Ascending aorta (tissue), 2 donors: ENCODE data around the gene MTREX. TPM values are rescaled to one million over a fixed set of nuclear protein-coding genes. Genes with fewer than 3 reads are reported as not detected.

Source experiments
- DNase-seq, 2 donors: peaks; one replicate each; pipeline ENCODE4 v3.0.0-alpha.2; 2019; ENCODE audit warnings: low spot score in 2 of 2
- H3K27ac ChIP-seq, 2 donors: fragments of 200-600 bp; sonication (generic); one replicate each; pipeline ENCODE4 v1.5.1; 2016 to 2017; ENCODE audit warnings: mild to moderate bottlenecking in 1 of 2
- H3K27me3 ChIP-seq: fragments of 200-600 bp; sonication (generic); one replicate; pipeline ENCODE4 v1.5.1; 2017
- H3K36me3 ChIP-seq, 2 donors: fragments of 200-600 bp; sonication (generic); one replicate each; pipeline ENCODE4 v1.5.1; 2016
- H3K4me1 ChIP-seq, 2 donors: fragments of 200-600 bp; sonication (generic); one replicate each; pipeline ENCODE4 v1.5.1; 2016 to 2017; ENCODE audit warnings: mild to moderate bottlenecking in 1 of 2
- H3K4me3 ChIP-seq, 2 donors: fragments of 200-600 bp; sonication (generic); one replicate each; pipeline ENCODE4 v1.5.1; 2016 to 2017; ENCODE audit warnings: mild to moderate bottlenecking in 1 of 2
- H3K9me3 ChIP-seq, 2 donors: fragments of 200-600 bp; sonication (generic); one replicate each; pipeline ENCODE4 v1.5.1; 2016
- intact Hi-C: fragments of 100-400 bp; cut with DNase I; formaldehyde crosslinking; loops from one replicate; pipeline ENCODE4 v1.15.1; 2023
- total RNA-seq: library from RNA; depleted of rRNA; stranded (reverse); fragments of >200 nt; gene quantifications from one replicate; pipeline ENCODE4 v1.1.0, GENCODE V29; 2016
- TF ChIP-seq, protein P1 (sequence below), 3 experiments: fragments of 200-600 bp in 2 of 3; fragments of 450-650 bp in 1 of 3; sonication (generic) in 2 of 3; IDR thresholded peaks; one replicate each; pipeline ENCODE4 v1.5.1; 2016 to 2019; ENCODE audit warnings: antibody characterized with exemption in 3 of 3, mild to moderate bottlenecking in 1 of 3, moderate library complexity in 1 of 3

The MTREX gene
- total RNA-seq, 1 donor from 2014 or later = 17.1 TPM

DNA sequence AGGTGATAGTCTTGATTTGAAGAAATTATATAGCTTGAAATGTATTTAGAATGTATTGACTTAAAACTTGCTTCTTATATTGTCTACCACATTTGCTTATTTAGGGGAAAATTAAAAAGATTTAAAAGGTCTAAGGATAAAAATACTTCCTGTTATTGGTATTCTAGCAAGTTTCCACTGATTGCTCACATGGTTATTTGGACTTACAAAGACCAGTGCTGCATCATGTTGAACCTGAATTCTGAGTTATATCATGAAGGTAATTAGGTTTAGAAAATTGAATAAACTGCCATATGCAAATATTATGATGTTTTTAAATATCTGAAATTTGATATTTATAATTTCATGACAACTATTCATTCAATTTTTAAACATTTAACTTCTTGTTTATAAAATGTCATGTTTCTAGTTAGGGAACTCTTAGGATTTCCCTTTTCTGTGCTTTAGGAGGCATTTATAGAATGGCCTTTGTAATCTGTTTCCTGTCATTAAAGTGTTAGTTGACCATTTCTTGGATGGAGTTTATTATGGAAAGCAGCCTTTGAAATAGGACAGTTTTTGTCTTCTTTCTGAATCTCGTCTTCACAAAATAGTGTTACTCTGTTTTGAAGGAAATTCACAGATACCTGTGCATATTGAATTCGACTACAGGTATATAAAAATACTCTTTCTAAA lies 85.8 kb downstream of the MTREX start:
- Histone ChIP-seq H3K4me3 (no peak overlapping the region), H3K36me3 (peaks cover 13 to 16% of the 10 kb centered on the region in 2 donors), H3K27ac (no peak overlapping the region), H3K4me1 (no peaks in the 10 kb centered on the region), H3K9me3 (peaks cover 0 to 4% of the 10 kb centered on the region in 2 donors), H3K27me3 (no peaks in the 10 kb centered on the region)
- no peak for DNase-seq
- intact Hi-C loops = no loop called here
- TF ChIP-seq, protein P1, sequence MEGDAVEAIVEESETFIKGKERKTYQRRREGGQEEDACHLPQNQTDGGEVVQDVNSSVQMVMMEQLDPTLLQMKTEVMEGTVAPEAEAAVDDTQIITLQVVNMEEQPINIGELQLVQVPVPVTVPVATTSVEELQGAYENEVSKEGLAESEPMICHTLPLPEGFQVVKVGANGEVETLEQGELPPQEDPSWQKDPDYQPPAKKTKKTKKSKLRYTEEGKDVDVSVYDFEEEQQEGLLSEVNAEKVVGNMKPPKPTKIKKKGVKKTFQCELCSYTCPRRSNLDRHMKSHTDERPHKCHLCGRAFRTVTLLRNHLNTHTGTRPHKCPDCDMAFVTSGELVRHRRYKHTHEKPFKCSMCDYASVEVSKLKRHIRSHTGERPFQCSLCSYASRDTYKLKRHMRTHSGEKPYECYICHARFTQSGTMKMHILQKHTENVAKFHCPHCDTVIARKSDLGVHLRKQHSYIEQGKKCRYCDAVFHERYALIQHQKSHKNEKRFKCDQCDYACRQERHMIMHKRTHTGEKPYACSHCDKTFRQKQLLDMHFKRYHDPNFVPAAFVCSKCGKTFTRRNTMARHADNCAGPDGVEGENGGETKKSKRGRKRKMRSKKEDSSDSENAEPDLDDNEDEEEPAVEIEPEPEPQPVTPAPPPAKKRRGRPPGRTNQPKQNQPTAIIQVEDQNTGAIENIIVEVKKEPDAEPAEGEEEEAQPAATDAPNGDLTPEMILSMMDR (IDR thresholded peaks at IDR 0.05) = no peak

DNA sequence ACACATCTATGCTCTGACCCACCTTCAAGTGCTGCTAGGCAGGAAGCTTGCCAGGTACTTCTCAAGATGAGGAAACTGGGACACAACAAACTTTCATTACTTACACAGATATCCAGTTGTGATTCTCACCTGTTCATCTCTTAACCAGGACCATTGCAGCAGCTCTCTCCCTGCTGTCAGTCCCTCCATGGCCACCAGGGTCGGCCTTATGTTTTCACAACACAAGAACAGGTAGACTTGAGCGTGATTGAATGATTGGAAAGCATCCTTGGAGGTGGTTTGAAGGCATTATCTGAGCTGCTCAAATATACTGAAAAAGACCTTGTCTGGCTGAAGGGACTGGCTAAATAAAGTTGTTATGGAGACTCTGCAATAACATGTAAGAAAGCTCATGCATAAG lies 94.4 kb downstream of the MTREX start:
- Histone ChIP-seq H3K4me3 (no peak overlapping the region), H3K27ac (no peak overlapping the region), H3K27me3 (no peaks in the 10 kb centered on the region), H3K4me1 (no peaks in the 10 kb centered on the region), H3K36me3 (peaks cover 23 to 43% of the 10 kb centered on the region in 2 donors), H3K9me3 (no peaks in the 10 kb centered on the region)
- DNase-seq = no peak
- TF ChIP-seq, protein P1 (IDR thresholded peaks at IDR 0.05) = no peak
- intact Hi-C loops = no loop called here

DNA sequence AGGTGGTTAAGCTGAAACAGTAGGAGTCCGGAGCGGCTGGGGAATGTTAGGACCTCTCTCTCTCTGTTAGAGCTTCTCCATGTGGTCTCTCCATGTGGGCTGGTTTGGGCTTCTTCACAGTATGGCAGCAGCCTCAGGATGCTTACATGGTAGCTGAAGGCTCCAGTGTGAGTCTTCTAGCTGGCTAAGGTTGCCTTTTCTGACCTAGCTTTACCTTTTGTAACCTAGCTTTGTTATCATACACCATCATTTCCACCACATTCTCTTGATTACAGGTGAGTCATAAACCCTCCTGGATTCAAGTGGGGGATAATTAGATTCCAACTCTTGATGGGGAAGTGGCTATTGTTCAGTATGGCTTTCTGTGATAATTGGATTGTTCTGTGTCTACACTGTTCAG lies 98.5 kb downstream of the MTREX start:
- H3K27me3 ChIP-seq = no peaks in the 10 kb centered on the region
- TF ChIP-seq, protein P1 (IDR thresholded peaks at IDR 0.05) = no peak
- no peak for DNase-seq
- intact Hi-C loops = no loop called here
- no peaks in the 10 kb centered on the region for H3K9me3 ChIP-seq
- no peak overlapping the region for H3K4me3 ChIP-seq
- no peaks in the 10 kb centered on the region for H3K4me1 ChIP-seq
- no peak overlapping the region for H3K27ac ChIP-seq
- H3K36me3 ChIP-seq = peaks cover 12 to 33% of the 10 kb centered on the region in 2 donors

DNA sequence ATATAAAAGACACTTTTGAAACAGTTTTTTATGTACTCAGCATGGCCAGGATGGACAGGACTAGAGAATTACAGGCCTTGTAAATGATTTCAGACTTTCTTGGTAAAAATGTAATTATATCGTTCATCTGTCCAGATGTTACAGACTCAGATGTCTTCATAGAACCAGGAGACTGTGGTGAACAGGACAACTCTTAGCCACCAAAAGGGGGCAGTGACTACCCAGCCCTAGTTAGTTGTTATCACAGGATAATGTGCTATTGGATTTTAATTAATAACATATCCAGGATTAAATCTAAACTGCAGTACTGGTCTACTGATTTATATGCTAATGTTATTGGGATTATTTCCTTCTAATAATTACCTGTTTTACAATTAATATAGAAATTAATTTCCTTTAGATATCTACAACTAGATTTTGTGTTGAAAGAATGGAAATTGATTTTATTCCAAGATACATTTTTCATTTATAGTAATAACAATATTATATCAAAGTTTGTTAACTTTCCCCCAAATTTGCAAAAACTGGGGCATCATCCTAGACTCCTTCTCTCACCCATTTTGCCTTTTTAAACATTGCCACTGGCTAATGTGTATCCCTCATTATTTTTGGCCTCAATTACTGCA lies 99.4 kb downstream of the MTREX start:
- Histone ChIP-seq H3K4me3 (no peak overlapping the region), H3K36me3 (peaks cover 8 to 28% of the 10 kb centered on the region in 2 donors), H3K27me3 (no peaks in the 10 kb centered on the region), H3K4me1 (no peaks in the 10 kb centered on the region), H3K9me3 (no peaks in the 10 kb centered on the region), H3K27ac (no peak overlapping the region)
- intact Hi-C loops = loop anchor here (1.0 kb wide), 1 partner anchor 284 kb away; no protein-coding TSS in a partner anchor
- TF ChIP-seq, protein P1 (IDR thresholded peaks at IDR 0.05) = peak; percentile 42 to 62 (median 50)
- no peak for DNase-seq

DNA sequence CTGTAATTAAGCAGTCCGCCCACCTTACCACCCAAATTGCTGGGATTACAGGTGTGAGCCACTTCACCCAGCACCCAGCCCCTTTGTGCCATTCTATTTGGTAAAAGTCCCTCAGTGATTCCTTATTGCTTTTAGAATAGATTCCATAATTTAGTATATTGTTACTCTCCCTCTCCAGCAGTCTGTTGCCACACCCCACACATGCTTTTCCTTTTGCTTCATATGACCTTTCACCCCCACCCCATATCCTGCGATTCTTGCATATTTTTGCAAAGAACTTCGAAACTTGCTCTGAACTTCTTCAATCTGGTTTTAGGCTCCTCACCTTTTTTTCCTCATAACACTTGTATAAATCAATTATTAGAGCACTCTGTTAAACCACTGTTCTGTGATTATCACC lies 100.2 kb downstream of the MTREX start:
- Histone ChIP-seq H3K27ac (no peak overlapping the region), H3K36me3 (peaks cover 3 to 20% of the 10 kb centered on the region in 2 donors), H3K4me1 (no peaks in the 10 kb centered on the region), H3K4me3 (no peak overlapping the region), H3K9me3 (no peaks in the 10 kb centered on the region), H3K27me3 (no peaks in the 10 kb centered on the region)
- TF ChIP-seq, protein P1 (IDR thresholded peaks at IDR 0.05) = no peak
- no peak for DNase-seq
- intact Hi-C loops = loop anchor here (1.0 kb wide), 1 partner anchor 283 kb away; no protein-coding TSS in a partner anchor
